ENCODE results near the gene OR5D18.
"Not testable (repeated sequence)": the region's sequence is repeated elsewhere in the genome, so short reads cannot be mapped to it uniquely, and the experiment has no call there.

GRCh38 chr11:55867354-55867753, 47.9 kb downstream of the OR5D18 start:
- not testable (repeated sequence) for TF ChIP-seq CTCF (conservative IDR thresholded peaks at IDR 0.05 in 1 of 2, IDR thresholded peaks at IDR 0.05 in 1 of 2; ENCODE audit: low read depth in 1 of 2, low read length in 2 of 2); EZH2 (IDR thresholded peaks at IDR 0.05; ENCODE audit: low read length, missing control alignments)

Data from fibroblast of lung (primary cell).